Measurements from ENCODE around the gene CCN2. TPM values are rescaled to one million over a fixed set of nuclear protein-coding genes. Genes with fewer than 3 reads are reported as not detected.

The CCN2 gene
- total and polyA plus RNA-seq, 2 donors (not counting 1 experiment from before 2014, with no cell fraction given), result 0.81 to 1.3 TPM

DNA sequence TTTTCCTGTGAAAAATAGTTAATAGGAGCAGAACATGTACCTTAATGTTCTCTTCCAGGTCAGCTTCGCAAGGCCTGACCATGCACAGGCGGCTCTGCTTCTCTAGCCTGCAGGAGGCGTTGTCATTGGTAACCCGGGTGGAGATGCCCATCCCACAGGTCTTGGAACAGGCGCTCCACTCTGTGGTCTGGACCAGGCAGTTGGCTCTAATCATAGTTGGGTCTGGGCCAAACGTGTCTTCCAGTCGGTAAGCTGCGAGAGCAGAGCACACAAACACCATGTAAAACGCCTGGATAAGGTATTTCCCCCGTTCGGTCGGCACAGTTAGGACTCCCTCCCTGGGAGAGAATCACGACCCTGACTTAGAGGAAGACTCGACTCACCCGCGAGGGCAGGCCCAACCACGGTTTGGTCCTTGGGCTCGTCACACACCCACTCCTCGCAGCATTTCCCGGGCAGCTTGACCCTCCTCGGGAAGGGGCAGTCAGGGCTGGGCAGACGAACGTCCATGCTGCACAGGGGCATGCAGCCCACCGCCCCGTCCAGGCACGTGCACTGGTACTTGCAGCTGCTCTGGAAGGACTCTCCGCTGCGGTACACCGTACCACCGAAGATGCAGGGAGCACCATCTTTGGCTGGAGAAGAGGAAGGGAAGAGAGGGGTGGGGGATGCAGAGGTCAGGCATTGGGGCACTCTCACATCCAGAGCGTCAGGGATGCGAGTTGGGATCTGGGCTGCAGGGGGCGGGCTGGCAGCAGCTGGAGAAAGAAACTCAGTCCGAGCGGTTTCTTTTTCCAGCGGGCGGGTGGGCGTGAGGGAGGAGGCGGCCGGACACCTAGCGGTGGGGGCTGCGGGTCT is 1.0 kb downstream of the CCN2 start:
- WGBS (ENCODE audit: insufficient coverage), result 18% methylated on average over 42 of the region's 42 CpGs
- DNase-seq (peak; percentile 64), ATAC-seq (ENCODE audit: low read depth) (peak; percentile 68)
- peak overlapping the region; percentile 77 for H2AFZ ChIP-seq (ENCODE audit: insufficient read depth, low read depth, low read length, poor library complexity, severe bottlenecking)
- Mint-ChIP-seq H3K27ac (no peak overlapping the region), H3K4me3 (peak overlapping the region; percentile 93), H3K27me3 (peaks cover 46% of the 10 kb centered on the region), H3K4me1 (peaks cover 25% of the 10 kb centered on the region), H3K9me3 (ENCODE audit: insufficient read depth) (no peaks in the 10 kb centered on the region)
- peak overlapping the region; percentile 90 for H3K4me2 ChIP-seq (replicated peaks; ENCODE audit: low read depth, low read length, poor library complexity, severe bottlenecking)
- no peaks in the 10 kb centered on the region for H4K20me1 ChIP-seq (ENCODE audit: control insufficient read depth, insufficient read depth, low read length, poor library complexity, severe bottlenecking)
- ChIA-PET CTCF (interaction anchor here (0.7 to 2.2 kb wide), 5 partner anchors 25 to 269 kb away, joined by 4 to 11 read pairs (median 4); no protein-coding TSS in a partner anchor), POLR2A (no interaction called here)
- H3K9ac ChIP-seq (ENCODE audit: low read length), result peak overlapping the region; percentile 63
- no peaks in the 10 kb centered on the region for H3K9me3 ChIP-seq (ENCODE audit: control extremely low read depth in 1 of 3, control insufficient read depth in 2 of 3, insufficient read depth in 1 of 3, low read length in 2 of 3)
- TF ChIP-seq EZH2 (IDR thresholded peaks at IDR 0.05; ENCODE audit: borderline replicate concordance, insufficient read depth, low read depth, low read length, poor library complexity, severe bottlenecking), result no peak
- TF ChIP-seq, protein P1, sequence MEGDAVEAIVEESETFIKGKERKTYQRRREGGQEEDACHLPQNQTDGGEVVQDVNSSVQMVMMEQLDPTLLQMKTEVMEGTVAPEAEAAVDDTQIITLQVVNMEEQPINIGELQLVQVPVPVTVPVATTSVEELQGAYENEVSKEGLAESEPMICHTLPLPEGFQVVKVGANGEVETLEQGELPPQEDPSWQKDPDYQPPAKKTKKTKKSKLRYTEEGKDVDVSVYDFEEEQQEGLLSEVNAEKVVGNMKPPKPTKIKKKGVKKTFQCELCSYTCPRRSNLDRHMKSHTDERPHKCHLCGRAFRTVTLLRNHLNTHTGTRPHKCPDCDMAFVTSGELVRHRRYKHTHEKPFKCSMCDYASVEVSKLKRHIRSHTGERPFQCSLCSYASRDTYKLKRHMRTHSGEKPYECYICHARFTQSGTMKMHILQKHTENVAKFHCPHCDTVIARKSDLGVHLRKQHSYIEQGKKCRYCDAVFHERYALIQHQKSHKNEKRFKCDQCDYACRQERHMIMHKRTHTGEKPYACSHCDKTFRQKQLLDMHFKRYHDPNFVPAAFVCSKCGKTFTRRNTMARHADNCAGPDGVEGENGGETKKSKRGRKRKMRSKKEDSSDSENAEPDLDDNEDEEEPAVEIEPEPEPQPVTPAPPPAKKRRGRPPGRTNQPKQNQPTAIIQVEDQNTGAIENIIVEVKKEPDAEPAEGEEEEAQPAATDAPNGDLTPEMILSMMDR (IDR thresholded peaks at IDR 0.05), result peak; percentile 33
- H3K36me3 ChIP-seq (replicated peaks in 1 of 2; ENCODE audit: control extremely low read depth in 1 of 2, control insufficient read depth in 1 of 2, extremely low read depth in 1 of 2, insufficient read depth in 2 of 2, low read length in 1 of 2), result no peaks in the 10 kb centered on the region
- no peak overlapping the region for H3K27ac ChIP-seq (ENCODE audit: low read length in 2 of 2)
- no peaks in the 10 kb centered on the region for H3K79me2 ChIP-seq (ENCODE audit: control insufficient read depth, insufficient read depth, low read length)
- H3K4me1 ChIP-seq (ENCODE audit: control insufficient read depth in 2 of 2, insufficient read depth in 2 of 2, low read length in 2 of 2), result peaks cover 11 to 12% of the 10 kb centered on the region in 2 donors
- intact Hi-C loops (cut with micrococcal nuclease), result loop anchor here (1.0 to 2.0 kb wide), 2 partner anchors 211 to 268 kb away; no protein-coding TSS in a partner anchor
- H3K27me3 ChIP-seq (replicated peaks in 1 of 4; ENCODE audit: control extremely low read depth in 1 of 4, control insufficient read depth in 3 of 4, insufficient read depth in 4 of 4, low read length in 3 of 4), result peaks cover 0 to 19% (median 15%) of the 10 kb centered on the region in 4 experiments
- peak overlapping the region; percentile 15 to 64 (median 57) for H3K4me3 ChIP-seq (ENCODE audit: control extremely low read depth in 1 of 5, extremely low read depth in 1 of 5, insufficient read depth in 1 of 5, low read depth in 2 of 5, low read length in 4 of 5)

DNA sequence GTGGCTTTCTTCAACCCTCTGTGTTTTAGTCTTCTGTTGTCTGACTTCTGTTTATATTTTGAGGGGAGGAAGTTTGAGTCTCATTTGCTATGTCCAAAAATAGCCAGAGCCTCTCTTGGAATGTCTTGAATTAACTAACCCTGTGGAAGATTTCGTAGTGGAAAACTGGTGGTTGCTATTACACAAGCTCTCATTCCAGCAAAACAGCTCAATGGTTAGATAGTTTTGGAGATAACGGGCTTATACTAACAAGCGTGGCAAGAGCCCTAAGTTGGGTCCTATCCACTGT is 1.6 kb downstream of the CCN2 start:
- TF ChIP-seq, protein P1 (IDR thresholded peaks at IDR 0.05), result no peak
- no peak for TF ChIP-seq EZH2 (IDR thresholded peaks at IDR 0.05; ENCODE audit: borderline replicate concordance, insufficient read depth, low read depth, low read length, poor library complexity, severe bottlenecking)
- POLR2A ChIA-PET, result no interaction called here
- H3K4me1 Mint-ChIP-seq, result peaks cover 25% of the 10 kb centered on the region
- CTCF ChIA-PET, result interaction anchor here (0.7 to 2.2 kb wide), 4 partner anchors 11 to 269 kb away, joined by 3 to 4 read pairs (median 4); no protein-coding TSS in a partner anchor
- Histone ChIP-seq H3K36me3 (replicated peaks in 1 of 2; ENCODE audit: control extremely low read depth in 1 of 2, control insufficient read depth in 1 of 2, extremely low read depth in 1 of 2, insufficient read depth in 2 of 2, low read length in 1 of 2) (no peaks in the 10 kb centered on the region), H3K27me3 (replicated peaks in 1 of 4; ENCODE audit: control extremely low read depth in 1 of 4, control insufficient read depth in 3 of 4, insufficient read depth in 4 of 4, low read length in 3 of 4) (peaks cover 0 to 19% (median 13%) of the 10 kb centered on the region in 4 experiments), H3K4me2 (replicated peaks; ENCODE audit: low read depth, low read length, poor library complexity, severe bottlenecking) (peak overlapping the region; percentile 90), H3K27ac (ENCODE audit: low read length in 2 of 2) (no peak overlapping the region), H3K9ac (ENCODE audit: low read length) (no peak overlapping the region), H4K20me1 (ENCODE audit: control insufficient read depth, insufficient read depth, low read length, poor library complexity, severe bottlenecking) (no peaks in the 10 kb centered on the region), H3K4me3 (ENCODE audit: control extremely low read depth in 1 of 5, extremely low read depth in 1 of 5, insufficient read depth in 1 of 5, low read depth in 2 of 5, low read length in 4 of 5) (no peak overlapping the region), H3K9me3 (ENCODE audit: control extremely low read depth in 1 of 3, control insufficient read depth in 2 of 3, insufficient read depth in 1 of 3, low read length in 2 of 3) (no peaks in the 10 kb centered on the region), H3K4me1 (ENCODE audit: control insufficient read depth in 2 of 2, insufficient read depth in 2 of 2, low read length in 2 of 2) (peaks cover 11 to 12% of the 10 kb centered on the region in 2 donors), H3K79me2 (ENCODE audit: control insufficient read depth, insufficient read depth, low read length) (no peaks in the 10 kb centered on the region), H2AFZ (ENCODE audit: insufficient read depth, low read depth, low read length, poor library complexity, severe bottlenecking) (no peak overlapping the region)
- H3K4me3 Mint-ChIP-seq, result peak overlapping the region; percentile 93
- no peak overlapping the region for H3K27ac Mint-ChIP-seq
- whole genome bisulfite sequencing (ENCODE audit: insufficient coverage), result 86% methylated on average over 2 of the region's 3 CpGs
- no peaks in the 10 kb centered on the region for H3K9me3 Mint-ChIP-seq (ENCODE audit: insufficient read depth)
- H3K27me3 Mint-ChIP-seq, result peaks cover 45% of the 10 kb centered on the region
- no peak for DNase-seq
- no peak for ATAC-seq (ENCODE audit: low read depth)
- intact Hi-C loops (cut with micrococcal nuclease), result no loop called here

All from B cell (primary cell).